Fibroblast of mammary gland (primary cell): ENCODE results near the gene MYO1D.
A peak's percentile ranks its signal among the peaks of the same experiment; 100 is the strongest.

Source experiments
- DNase-seq: peaks from one replicate; pipeline ENCODE4 v3.0.0-alpha.2; 2010; ENCODE audit warnings: low read depth
- H3K4me3 ChIP-seq: 2 replicates; pipeline ENCODE4 v1.5.1; 2011; ENCODE audit warnings: low read depth, mild to moderate bottlenecking, low read length, moderate library complexity; ENCODE audit not compliant: control insufficient read depth
- CTCF ChIP-seq: conservative IDR thresholded peaks from 2 replicates; pipeline ENCODE4 v1.5.1; 2011; ENCODE audit warnings: low read depth, low read length, inconsistent platforms; ENCODE audit not compliant: control insufficient read depth, insufficient read depth

Gene MYO1D

GRCh38 chr17:32852811-32853210, 24.1 kb downstream of the MYO1D start:
- DNase-seq, result peak; percentile 53
- no peak for TF ChIP-seq CTCF
- no peak overlapping the region for H3K4me3 ChIP-seq

GRCh38 chr17:32849879-32850278, 27.0 kb downstream of the MYO1D start:
- peak; percentile 58 for DNase-seq
- TF ChIP-seq CTCF, result no peak

GRCh38 chr17:32847977-32848376, 28.9 kb downstream of the MYO1D start:
- TF ChIP-seq CTCF, result no peak
- DNase-seq, result no peak

More at GRCh38 chr17:32849879-32850278, 27.0 kb downstream of the MYO1D start:
- no peak overlapping the region for H3K4me3 ChIP-seq

GRCh38 chr17:32846143-32846542, 30.8 kb downstream of the MYO1D start:
- no peak for DNase-seq
- H3K4me3 ChIP-seq, result no peak overlapping the region
- TF ChIP-seq CTCF, result no peak

More at GRCh38 chr17:32847977-32848376, 28.9 kb downstream of the MYO1D start:
- no peak overlapping the region for H3K4me3 ChIP-seq

GRCh38 chr17:32840241-32840640, 36.7 kb downstream of the MYO1D start:
- no peak for DNase-seq
- H3K4me3 ChIP-seq, result no peak overlapping the region
- no peak for TF ChIP-seq CTCF

- TF ChIP-seq CTCF, result no peak
- H3K4me3 ChIP-seq, result no peak overlapping the region
- no peak for DNase-seq
Observed at GRCh38 chr17:32836527-32836926, 40.4 kb downstream of the MYO1D start.

- no peak for TF ChIP-seq CTCF
- no peak for DNase-seq
- no peak overlapping the region for H3K4me3 ChIP-seq
Observed at GRCh38 chr17:32835291-32835761, 41.6 kb downstream of the MYO1D start.
